HG03135 (cell line): ENCODE measurements around the gene PRKCZ.
A peak's percentile ranks its signal among the peaks of the same experiment; 100 is the strongest.

Source experiments
- ATAC-seq: cut with Tn5 transposase; IDR thresholded peaks from one replicate; pipeline ENCODE4 v1.9.1; 2021; ENCODE audit warnings: mild to moderate bottlenecking, moderate library complexity; ENCODE audit not compliant: unreplicated experiment

The PRKCZ gene

GRCh38 chr1:2185880-2186855 lies 136.0 kb downstream of the PRKCZ start:
- ATAC-seq: no peak

GRCh38 chr1:2186901-2187300 lies 136.7 kb downstream of the PRKCZ start:
- no peak for ATAC-seq

GRCh38 chr1:2187619-2188018 lies 137.4 kb downstream of the PRKCZ start:
- ATAC-seq: no peak

GRCh38 chr1:2188336-2188735 lies 138.1 kb downstream of the PRKCZ start:
- ATAC-seq: no peak

GRCh38 chr1:2189459-2190425 lies 139.5 kb downstream of the PRKCZ start:
- ATAC-seq: peak; percentile 40

GRCh38 chr1:2190491-2190976 lies 140.3 kb downstream of the PRKCZ start:
- no peak for ATAC-seq

GRCh38 chr1:2192031-2192995 lies 142.1 kb downstream of the PRKCZ start:
- ATAC-seq: no peak

GRCh38 chr1:2193514-2194281 lies 143.5 kb downstream of the PRKCZ start:
- no peak for ATAC-seq

GRCh38 chr1:2194319-2194897 lies 144.2 kb downstream of the PRKCZ start, which contains the start of gene FAAP20:
TSS of gene FAAP20 (minus strand) at chr1:2194772. CDS start at chr1:2194749, 23 bp downstream.
- ATAC-seq: peak; percentile 52

GRCh38 chr1:2194898-2195673 lies 144.9 kb downstream of the PRKCZ start:
- peak; percentile 60 for ATAC-seq

- ATAC-seq: no peak
Measured at GRCh38 chr1:2195785-2196184, 145.6 kb downstream of the PRKCZ start.

GRCh38 chr1:2196901-2197638 lies 146.9 kb downstream of the PRKCZ start:
- no peak for ATAC-seq

- no peak for ATAC-seq
Measured at GRCh38 chr1:2197707-2198165, 147.5 kb downstream of the PRKCZ start.

GRCh38 chr1:2198571-2198970 lies 148.4 kb downstream of the PRKCZ start:
- no peak for ATAC-seq

- no peak for ATAC-seq
Measured at GRCh38 chr1:2199042-2199810, 149.0 kb downstream of the PRKCZ start.

- ATAC-seq: no peak
Measured at GRCh38 chr1:2200308-2200943, 150.2 kb downstream of the PRKCZ start.
